ENCODE results near the gene ADAMTS3.

Gene ADAMTS3

GRCh38 chr4:72568959-72569718, at the start of gene ADAMTS3:
TSS of gene ADAMTS3 (minus strand) at chr4:72569221. CDS start at chr4:72568762, 459 bp downstream.
- DNase-seq, result peak; percentile 3

- DNase-seq, result no peak
Observed at GRCh38 chr4:72613959-72614358, 44.9 kb upstream of the ADAMTS3 start.

- DNase-seq, result no peak
Observed at GRCh38 chr4:72606751-72607150, 37.7 kb upstream of the ADAMTS3 start.

GRCh38 chr4:72604324-72604723, 35.3 kb upstream of the ADAMTS3 start:
- DNase-seq, result no peak

- no peak for DNase-seq
Observed at GRCh38 chr4:72602396-72603376, 33.7 kb upstream of the ADAMTS3 start.

GRCh38 chr4:72591547-72592454, 22.8 kb upstream of the ADAMTS3 start:
- no peak for DNase-seq

GRCh38 chr4:72587334-72587733, 18.3 kb upstream of the ADAMTS3 start:
- no peak for DNase-seq

GRCh38 chr4:72582853-72583252, 13.8 kb upstream of the ADAMTS3 start:
- no peak for DNase-seq

GRCh38 chr4:72577211-72577610, 8.2 kb upstream of the ADAMTS3 start:
- no peak for DNase-seq

GRCh38 chr4:72571337-72571736, 2.3 kb upstream of the ADAMTS3 start:
- no peak for DNase-seq

- no peak for DNase-seq
Observed at GRCh38 chr4:72569719-72570235, 756 bp upstream of the ADAMTS3 start.

- no peak for DNase-seq
Observed at GRCh38 chr4:72567821-72568675, 973 bp downstream of the ADAMTS3 start.

GRCh38 chr4:72567036-72567435, 2.0 kb downstream of the ADAMTS3 start:
- no peak for DNase-seq

- no peak for DNase-seq
Observed at GRCh38 chr4:72566464-72566972, 2.5 kb downstream of the ADAMTS3 start.

- DNase-seq, result no peak
Observed at GRCh38 chr4:72564789-72565188, 4.2 kb downstream of the ADAMTS3 start.

GRCh38 chr4:72564184-72564583, 4.8 kb downstream of the ADAMTS3 start:
- no peak for DNase-seq

GRCh38 chr4:72558655-72559054, 10.4 kb downstream of the ADAMTS3 start:
- no peak for DNase-seq

GRCh38 chr4:72557021-72557420, 12.0 kb downstream of the ADAMTS3 start:
- no peak for DNase-seq

- DNase-seq, result no peak
Observed at GRCh38 chr4:72555377-72555831, 13.6 kb downstream of the ADAMTS3 start.

- DNase-seq, result no peak
Observed at GRCh38 chr4:72553540-72554337, 15.3 kb downstream of the ADAMTS3 start.

Data from CD4-positive, alpha-beta T cell treated with Interleukin-6 for 4 hours (primary cell).